Activated T-cell treated with anti-CD3 and anti-CD28 coated beads for 24 hours (primary cell): ENCODE data around the gene NPB.
"Not testable (repeated sequence)": the region's sequence is repeated elsewhere in the genome, so short reads cannot be mapped to it uniquely, and the experiment has no call there.

Experiments
- DNase-seq: peaks from one replicate; pipeline ENCODE4 v3.0.0-alpha.2; 2020; ENCODE audit warnings: low read depth

NPB gene

DNA sequence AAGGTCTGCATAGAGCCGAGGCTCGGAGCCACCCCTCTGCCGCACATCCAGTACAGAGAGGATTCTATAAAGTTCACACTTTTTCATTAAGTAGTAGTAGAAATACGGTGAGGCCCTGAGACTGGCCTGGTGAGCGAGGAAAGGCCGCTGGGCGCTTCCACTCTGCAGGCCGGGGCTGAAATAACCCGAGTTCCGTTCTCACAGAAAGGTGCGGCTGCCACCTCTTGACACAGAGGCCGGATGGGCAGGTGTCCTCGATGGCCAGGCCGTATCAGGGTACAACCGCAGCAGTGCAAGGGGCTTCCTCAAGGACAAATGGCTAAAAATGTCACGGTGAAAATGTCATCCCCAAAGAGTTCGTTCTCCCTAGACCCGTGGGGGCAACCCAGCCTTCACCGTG is 9.9 kb downstream of the NPB start:
- no peak for DNase-seq

DNA sequence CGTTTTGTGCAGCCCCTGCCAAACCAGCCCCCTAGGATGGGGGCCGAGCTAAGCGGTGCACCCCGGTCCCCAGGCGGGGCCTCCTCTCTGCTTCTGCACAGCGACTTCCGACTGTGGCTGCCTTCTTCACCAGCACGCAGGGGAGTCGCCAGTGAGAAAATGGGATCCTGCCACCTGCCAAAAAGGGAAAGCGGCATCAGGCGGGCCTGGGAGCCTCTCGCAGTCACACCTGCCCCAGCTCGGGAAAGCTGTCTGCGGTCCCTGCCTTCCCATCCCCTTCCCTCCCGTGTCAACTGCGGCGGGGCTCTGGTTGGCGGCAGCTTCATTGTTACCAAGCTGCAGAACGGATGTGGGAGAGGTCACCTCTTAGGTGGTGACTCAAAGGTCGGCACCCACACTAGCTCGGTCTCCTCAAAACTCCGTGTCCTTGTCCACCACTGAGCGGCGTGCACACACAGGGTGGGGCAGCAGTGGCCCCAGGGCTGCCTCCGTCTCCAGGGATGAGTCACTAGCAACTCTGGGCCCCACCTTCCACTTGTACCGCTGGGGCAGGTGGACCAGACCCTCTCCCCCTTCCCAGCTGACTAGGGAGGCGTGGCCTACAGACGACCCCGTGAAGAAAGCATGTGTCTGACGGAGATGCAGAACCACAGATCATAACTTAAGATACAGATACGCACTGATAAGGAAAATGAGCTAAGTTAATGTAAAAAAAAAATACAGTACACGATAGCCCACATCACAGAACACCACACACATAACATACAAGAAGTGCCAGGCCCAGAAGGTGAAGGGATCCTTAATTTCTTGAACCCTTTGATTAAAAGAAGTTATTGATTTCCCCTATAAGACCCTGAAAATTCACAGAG is 10.6 kb downstream of the NPB start:
- no peak for DNase-seq

DNA sequence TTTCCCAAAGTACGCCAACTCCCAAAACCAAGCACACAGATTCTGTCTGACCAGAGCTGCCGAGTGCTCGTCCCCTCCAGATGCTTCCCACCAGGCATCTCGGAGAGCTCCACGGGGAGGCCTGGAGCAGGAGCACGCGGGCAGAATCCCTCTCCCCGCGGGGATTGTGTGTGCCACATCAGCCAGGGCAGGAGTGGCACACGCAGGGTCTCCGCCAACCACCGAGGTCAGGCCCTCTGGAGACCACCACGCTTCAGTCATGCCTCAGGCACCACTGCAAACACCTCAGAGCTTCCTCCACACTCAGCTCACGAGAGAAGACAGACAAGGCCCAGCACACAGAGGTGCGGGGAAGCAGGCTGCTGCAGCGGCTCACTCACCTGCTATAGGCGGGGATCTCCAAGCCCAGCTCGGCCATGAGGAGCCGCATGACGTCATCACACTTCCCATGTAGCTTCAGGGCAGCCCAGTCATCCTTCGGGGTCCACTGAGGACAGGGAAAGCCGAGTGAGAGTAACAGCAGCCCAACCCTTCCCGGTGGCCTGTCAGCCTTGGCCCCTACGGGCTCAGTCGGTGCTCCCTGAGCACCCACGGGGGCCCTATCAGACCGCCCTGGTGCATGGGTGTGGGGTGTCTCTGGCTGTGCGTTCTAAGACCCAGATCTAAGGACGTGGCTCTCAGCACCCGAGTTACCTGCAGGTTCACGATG is 11.5 kb downstream of the NPB start:
- no peak for DNase-seq

DNA sequence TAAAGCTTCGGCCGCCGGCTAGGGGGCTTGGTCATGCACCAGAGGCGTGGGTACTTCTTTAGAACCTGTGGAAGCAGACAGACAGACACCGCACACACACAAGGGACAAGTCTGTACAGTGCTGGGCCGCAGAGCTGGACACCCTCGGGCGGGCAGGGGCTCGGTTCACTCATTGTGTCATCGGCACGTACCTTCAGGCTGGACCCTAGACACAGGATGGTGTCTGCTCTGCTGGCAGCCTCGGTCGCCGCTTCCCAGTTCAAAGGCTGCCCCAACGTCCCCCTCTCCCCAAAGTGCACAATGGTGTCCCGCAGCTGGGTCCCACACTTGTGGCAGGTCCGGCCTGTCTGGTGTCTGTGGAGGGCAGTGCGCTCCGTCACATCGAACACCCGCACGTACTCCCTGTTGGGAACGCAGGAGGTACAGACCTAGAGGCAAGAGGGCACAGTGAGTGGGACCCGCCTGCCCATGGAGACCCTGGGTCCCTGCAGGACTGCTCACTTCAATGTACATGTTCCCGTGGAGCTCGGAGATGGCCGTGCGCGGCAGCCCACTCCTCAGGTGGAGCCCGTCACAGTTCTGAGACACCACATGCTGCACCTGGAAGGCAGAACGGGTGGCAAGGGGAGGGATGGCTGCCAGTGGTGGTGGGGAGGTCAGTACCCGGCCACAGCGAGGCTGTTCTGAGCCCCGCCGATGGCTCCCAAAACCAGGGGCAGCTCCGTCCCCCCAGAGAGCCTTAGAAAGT is 12.2 kb downstream of the NPB start:
- no peak for DNase-seq

DNA sequence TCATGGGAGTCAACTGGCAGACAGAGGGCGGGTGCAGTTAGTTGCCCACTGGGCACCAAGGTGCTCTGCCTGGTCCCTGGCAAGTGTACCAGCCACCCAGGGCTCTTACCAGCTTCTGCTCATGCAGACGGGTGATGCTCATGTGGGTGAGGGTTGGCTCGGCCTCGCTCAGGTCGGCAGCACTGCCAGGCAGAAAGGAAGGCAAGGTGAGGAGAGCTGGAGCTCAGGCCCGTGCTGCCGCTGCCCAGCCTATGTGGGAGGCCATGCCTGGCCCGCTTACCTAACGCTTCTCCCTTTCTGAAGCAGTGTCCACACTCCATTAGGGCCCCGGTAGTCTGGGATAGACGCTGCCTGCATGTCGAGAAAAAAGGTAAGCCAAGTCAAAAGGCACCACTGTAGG is 13.3 kb downstream of the NPB start:
- DNase-seq, result no peak

DNA sequence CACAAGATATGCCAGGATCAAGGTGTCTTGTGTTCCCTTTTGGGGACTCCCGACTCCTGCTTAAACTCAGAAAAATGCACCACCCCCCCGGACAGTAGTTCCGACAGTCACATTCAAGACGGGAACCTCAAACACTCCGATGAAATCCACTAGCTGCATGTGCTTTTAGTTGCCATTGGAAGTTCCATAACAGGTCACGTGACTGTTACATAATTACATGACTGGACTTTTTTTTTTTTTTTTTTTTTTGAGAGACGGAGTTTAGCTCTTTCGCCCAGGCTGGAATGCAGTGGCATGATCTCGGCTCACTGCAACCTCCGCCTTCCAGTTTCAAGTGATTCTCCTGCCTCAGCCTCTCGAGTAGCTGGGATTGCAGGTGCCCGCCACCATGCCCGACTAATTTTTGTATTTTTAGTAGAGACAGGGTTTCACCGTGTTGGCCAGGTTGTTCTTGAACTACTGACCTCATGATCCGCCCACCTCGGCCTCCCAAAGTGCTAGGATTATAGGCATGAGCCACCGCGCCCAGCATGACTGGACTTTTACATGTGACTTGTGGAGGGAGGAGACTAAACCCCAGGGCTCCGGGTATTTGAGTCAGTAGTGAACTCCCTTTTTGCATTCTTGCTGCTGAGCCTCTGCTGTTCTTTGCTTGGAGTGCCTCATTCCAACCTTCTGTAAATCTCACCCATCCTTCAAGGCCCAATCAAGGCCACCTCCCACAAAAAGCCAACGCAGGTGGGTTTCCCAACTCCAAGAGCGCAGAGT is 14.4 kb downstream of the NPB start:
- no peak for DNase-seq

DNA sequence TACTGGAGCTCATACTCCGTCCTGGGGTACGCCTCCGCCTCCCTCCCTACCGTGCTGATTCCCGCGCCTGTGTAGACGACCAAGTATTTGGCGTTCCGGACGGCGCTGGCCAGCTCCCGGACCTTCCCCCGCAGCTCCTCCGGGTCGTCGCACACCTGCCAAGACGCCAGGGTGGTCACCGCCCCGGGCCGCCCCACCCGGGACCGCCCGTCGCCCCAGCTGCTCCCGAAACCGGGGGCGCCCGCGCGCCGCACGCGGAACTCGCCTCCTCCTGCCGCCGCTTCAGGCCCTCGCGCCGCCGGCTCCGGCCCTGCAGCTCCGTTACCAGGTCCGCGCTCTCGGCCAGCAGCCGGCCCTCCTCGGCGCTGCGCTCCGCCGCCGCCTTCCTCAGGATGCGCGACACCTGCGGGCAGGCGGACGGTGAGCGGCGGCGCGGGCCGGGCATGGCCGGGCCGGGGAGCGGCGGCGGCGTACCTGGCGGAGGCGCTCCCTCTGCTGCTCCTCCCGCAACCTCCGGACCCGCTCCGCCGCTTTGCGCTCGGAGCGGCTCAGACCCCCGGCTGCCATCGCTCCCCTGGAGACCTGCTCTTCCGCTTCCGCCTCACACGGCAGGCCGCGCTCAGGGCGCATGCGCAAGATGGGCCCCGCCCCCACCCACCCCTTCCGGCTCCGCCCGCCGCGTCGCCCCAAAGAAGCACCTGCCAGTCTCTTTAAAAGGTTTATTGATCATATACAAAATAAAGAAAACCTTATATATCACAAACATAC is 15.7 kb downstream of the NPB start, which contains the start of gene SIRT7:
Gene SIRT7 (minus strand): TSS at position 612 of the 768 bp plus-strand sequence. CDS start 45 bp downstream, at position 567.
- DNase-seq, result peak; percentile 71

DNA sequence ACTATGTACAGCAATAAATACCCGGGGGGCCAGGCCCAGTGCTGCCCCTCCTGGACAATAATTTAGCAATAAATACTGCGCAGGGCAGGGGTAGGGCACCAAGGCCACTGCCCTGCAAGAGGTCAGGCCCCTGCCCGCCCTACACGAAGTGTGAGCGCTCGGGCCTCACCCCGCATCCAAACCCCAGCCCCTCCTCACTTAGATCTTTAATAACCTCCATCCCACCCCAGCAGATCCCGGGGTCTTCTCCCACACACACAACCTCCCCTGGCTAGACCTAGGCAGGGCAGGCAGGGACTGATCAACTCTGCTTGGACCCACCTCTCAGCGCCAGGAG is 16.3 kb downstream of the NPB start:
- DNase-seq, result not testable (repeated sequence)

DNA sequence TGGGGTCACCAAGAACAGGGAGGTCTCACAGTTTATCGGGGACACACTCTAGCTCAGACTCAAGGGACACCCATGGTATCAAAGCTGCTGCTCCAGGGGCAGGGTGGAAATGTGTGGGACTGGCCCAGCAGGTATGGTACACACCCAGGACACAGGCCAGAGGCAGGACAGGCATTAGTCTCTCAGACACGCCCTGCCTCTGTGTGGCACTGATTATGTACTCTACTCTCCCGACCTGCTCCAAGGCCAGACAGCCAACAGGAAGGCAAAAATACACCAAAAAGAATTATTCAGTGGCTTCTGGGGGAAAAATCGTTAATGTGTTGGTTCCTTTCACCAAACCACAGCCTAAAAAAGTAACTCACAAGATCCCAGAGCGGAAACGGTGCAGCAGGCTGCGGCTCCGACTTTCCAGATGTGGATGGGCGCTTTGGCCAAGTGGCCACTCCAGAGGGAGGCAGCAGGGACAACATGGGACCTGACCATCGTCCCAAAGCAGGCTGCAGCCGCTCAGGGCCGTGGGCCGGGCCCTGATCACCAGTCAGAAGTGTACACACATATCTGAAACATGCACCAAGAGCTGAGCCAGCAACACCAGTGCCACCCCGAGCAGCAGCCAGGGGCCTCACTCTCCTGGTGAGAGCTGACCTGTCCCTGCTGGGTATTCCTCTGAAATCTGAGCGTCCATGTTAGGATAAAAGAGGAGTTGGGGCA is 17.0 kb downstream of the NPB start:
- no peak for DNase-seq

DNA sequence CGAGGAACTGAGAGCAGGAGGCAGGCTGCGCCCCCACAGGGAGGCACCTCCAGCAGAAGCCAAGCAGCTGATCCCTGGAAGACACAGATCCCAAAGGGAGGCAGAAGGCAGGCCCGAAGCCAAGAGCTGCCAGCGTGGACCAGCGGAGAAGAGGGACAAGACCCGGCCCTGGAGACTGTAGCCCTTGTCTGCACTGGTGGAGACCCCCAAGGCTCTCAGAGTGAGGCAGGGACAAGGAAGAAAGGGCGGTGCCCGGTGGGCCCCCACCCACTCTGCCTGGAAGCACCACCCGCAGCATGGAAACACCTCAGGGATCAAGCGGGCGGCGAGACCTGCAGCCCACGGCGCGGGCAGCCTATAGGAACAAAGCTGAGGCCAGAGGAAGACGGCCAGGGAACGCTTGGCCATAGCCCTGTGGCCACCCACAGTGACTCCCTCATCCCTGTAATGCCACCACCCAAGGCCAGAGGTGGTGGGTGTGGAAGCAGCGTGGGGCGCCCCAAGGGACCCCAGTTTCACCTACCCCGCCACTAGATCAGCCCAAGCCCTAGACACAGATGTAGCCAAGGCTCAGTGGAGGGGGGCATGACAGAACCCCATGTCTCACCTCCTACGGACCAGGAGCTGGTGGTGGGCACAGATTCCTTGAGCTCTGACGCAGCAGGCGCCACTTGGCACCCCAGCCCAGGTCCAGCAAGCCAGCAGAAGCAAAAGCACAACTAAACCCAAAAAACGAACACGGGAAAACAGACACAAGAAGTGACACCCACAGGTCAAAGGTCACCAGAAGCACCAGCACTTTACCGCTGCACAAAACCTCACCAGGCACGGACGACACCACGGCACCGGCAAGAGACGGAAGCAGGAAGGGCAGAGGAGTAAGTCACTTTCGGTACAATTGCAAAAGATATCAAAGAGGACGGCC is 18.8 kb downstream of the NPB start:
- no peak for DNase-seq

DNA sequence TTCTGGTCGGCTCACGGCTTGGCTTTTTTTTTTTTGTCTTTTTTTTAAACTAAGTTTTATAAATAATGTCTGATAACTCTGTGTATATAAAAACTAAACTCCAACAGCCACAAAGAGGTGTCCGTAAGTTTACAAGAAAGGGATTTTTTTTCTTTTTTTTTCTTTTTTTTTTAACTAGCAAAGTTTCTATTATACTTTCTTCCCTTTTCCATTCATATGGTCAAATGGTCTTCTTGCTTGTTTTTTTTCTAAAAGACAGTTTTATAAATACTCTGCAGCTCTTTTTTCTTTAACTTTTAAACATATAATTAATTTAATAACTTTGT is 19.5 kb downstream of the NPB start:
- no peak for DNase-seq

DNA sequence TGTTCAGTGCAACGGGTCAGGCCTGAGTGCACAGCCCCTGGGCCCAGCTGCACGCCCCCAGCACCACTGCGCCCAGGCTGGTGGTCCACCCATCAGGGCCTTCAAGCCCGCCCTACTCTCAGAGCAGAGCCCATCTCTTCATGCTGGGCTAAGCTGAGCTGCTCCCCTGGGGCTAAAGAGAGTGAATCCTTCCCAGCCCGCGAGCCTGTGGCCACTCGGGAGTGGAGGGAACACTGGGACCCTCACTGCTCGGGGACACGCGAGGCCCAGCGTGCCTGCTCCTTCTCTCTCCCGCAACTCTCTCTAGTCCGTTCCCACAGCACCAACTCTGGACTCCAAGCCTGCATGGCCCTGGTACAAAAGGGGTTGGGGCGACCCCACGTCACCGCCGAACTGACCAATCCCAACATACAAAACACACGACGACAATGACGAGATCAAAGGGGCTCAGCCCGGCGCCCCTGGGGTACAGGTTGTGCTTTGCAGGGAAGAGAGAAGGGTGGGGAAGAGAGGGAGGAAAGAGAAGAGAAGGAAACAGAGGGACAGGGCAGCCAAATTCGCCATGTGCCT is 20.0 kb downstream of the NPB start:
- DNase-seq, result no peak

DNA sequence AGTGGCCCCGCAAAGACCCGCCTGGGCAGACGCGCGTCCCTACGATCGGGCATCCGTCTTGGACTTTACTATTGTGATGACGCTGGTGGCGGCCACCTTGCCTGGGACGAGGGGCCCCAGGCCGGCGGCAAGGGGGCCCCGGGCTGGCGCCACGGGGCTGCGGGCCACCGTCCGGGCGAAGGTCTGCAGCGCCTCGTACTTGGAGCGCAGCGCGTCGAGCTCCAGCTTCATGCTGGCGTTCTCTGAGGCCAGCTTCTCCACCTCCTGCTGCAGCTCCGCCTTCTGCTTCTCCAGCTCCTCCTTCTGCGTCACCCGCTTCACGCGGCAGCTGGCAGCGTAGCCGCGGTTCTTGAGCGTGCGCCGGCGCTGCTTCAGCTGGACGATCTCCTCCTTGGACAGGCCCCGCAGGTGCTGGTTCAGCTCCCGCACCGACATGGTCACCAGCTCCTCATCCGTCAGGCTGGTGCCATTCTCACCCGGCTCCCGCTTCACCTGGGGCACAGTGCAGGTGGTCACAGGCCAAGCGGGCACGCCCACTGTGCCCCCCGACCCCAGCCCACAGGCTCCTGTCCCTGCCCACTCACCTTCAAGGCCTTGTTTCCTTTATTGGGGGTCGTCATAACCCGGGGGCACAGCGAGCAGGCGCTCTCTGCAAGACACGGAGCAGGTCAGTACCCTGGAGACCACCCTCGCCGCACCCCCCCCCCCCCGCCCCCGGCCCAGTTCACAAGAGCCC is 20.7 kb downstream of the NPB start:
- no peak for DNase-seq

DNA sequence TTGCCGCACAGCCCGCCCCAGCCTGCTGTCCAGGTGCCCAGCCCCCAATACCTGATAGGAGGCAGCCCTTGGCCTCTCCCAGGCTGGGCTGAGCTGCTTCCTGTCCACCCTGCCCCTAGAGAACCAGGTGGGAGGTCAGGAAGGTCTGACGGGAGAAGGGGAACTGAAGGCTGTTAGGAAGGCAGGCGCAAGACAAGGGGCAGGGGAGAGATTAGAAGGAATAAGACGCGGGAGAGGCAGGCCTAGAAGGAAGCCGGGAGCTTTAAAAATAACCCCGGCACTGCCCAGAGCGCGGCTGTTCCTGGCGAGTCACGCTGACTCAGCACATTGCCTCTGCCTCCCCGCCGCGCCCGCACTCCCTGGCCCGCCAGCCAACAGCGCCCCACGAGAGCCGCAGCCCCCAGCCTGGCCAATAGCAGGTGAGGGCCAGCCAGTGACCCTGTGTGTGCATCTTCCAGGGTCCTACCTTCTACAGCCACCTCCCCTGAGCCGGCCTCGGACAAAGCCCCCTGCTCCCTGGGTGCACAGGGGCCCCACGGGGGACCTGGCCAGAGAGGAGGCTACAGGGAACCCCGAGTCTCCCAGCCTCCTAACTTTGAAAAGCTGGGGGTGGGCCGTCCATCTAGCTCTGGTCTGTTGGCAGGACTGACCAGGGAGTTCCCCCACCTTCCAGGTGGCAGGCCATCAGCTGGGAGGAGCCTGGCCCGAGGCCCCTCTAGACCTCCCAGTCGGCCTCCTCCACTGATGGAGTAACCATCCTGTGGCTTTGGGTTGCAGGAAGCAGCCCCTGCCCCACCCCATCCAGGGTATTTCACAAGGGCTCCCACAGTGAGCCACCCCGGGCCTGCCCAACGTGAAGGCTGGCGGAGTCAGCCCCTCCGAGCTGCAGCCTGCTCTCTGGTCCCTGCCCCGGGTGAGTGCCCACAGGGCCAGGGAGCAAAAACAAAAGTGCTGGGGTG is 21.5 kb downstream of the NPB start:
- DNase-seq, result no peak

DNA sequence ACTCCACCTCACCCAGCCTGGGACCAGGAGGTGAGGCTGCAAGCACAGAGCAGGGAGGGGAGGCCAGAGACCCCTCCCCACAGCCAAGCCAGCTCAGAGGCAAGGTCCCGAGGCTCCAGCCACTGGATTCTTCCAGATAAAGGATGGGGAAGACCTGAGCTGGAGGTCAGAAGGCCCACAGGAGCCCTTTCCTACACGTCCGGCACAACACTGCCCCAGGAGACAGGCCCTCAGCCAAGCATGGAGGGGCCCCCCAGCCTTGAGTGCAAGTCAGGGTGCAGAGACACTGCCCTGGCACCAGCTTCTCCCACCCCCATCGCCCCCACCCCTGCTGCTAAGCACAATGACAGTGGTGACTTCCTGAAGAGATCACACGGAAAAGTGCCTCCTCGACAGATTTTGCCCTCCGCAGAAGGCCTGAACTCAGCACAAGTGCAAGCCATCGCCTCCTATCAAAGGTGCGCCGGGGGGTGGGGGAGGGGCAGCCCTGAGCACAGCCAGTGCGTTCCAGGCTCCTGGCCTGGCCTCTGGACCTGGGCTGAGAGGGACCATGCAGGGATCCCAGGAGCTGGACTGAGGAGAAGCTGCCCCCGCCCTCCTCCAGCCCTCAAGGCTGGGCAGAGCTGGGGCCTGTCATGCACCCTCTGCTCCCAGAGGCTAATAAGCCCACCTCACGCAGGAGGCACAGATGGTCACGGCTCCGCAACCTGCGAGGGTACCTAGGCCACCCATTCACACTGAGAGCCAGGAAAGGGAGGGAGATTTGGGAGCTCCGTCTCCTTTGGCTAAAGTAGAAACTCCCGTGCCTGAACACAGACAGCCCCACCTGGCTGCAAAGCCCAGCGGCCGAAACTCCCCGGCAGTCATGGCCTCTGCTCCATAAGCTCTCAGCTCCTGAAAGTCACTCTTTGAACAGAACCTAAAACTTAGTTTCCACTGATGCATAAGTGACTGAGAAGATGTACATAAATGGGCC is 22.8 kb downstream of the NPB start:
- DNase-seq, result no peak

DNA sequence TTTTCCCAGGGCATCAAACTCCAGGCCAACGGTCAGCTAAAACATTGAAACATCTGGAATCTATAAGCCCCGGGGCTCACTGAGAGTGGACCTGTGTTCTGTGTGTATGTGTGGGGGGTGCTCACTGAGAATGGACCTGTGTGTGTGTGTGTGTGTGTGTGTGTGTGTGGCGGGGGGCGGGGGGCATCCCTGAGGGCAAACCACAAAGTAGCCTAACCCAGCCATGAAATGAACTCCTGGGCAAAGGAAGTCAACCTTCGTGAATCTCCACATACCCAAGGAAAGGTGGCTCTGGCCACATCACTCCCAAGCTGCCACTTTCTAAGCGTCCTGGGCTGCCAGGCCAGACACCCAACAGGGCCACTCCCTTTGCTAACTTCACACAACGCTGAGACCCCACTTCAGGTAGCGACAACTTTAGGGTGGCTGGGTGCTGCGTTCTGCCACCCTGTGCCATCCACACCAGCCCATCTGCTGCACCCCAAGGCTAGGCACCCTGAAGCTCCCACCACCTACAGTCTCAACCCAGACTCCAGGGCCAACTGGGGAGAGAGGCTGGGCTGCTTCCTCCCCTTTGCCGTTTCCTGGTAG is 23.9 kb downstream of the NPB start:
- DNase-seq, result no peak
